ENCODE measurements around the gene LRWD1.
"Not testable (repeated sequence)": the region's sequence is repeated elsewhere in the genome, so short reads cannot be mapped to it uniquely, and the experiment has no call there.

LRWD1 gene

GRCh38 chr7:102496861-102497260 is 32.1 kb downstream of the LRWD1 start:
- not testable (repeated sequence) for DNase-seq (ENCODE audit: low spot score)

DNA sequence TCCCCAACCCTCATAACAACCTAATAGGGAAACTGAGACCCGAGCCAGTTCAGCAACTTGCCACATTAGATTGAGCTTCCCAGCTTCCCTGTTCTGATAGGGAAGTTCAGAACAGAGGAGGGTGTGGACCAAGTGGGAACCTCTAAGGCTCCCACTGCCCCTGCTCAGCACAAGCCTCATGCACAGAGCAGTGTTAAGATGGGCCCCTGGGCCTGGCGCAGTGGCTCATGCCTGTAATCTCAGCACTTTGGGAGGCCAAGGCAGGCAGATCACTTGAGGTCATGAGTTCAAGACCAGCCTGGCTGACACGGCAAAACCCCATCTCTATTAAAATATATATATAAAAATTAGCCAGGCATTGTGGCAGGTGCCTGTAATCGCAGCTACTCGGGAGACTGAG is 32.5 kb downstream of the LRWD1 start:
- not testable (repeated sequence) for DNase-seq (ENCODE audit: low spot score)

DNA sequence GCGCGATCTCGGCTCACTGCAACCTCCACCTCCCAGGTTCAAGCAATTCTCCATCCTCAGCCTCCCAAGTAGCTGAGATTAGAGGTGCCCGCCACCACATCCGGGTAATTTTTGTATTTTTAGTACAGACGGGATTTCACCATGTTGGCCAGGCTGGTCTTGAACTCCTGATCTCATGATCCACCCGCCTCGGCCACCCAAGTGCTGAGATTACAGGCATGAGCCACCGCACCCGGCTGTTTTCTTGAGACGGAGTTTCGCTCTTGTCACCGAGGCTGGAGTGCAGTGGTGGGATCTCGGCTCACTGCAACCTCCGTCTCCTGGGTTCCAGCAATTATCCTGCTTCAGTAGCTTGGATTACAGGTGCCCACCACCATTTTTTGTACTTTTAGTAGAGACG is 33.5 kb downstream of the LRWD1 start:
- not testable (repeated sequence) for DNase-seq (ENCODE audit: low spot score)

DNA sequence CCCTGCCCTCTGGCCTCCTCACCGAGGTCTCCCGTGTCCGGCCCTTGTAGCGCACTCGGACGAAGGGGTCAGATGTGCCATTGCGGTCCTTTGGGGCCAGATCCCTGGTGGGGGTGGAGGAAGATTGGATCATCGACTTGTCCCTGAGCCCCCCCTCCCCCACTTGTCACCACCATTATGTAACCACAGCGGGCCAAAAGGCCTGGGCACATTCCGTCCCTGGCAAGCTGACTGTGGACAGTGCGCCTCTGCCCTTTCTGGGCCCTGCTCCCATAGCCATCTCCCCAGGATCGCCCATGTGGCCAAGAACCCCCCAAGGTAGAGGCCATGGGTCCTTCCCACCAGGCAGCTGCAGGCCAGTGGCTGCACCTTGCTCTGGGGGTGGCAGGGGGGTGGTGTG is 38.4 kb downstream of the LRWD1 start:
- DNase-seq (ENCODE audit: low spot score), result not testable (repeated sequence)

DNA sequence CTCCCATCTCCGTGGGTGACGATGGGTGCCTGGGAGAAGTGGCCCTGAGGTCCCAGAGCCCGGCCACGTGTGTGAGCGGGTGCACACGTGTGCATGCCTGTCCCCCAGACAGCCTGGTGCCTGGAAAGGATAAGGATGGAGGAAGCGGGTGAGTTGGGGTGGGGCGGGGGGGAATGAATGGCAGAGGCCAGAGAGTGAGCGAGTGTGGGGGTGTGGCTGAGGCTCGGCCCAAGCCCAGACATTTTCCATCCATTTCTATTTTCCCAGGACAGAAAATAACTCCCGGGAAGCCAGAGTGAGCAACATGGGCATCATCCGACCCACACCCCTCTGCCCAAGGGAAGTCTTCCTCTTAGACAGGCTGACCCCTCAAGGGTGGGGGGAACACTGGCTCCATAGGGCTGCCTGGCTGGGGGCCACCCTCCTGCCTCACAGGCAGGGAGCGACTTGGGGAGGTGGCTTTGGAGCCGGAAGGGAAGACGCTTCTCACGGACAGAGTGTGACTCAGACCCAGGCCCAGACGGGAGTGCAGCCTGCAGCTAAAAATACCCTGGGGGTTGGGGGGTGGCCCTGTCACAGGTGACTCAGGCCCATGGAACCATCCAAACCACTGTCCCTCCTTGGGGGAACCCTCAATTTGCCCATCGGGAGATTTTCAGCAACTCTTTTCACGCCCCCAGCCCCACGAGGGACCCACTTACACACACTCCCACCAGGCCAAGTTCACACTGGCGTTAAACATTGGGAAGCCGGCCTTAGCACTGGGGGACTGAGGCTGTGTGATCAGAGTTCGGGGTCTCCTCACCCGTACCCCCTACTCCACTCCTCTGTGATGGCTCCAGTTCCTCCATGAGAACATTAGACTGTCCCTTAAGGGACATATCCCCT is 40.8 kb downstream of the LRWD1 start:
- DNase-seq (ENCODE audit: low spot score), result not testable (repeated sequence)

DNA sequence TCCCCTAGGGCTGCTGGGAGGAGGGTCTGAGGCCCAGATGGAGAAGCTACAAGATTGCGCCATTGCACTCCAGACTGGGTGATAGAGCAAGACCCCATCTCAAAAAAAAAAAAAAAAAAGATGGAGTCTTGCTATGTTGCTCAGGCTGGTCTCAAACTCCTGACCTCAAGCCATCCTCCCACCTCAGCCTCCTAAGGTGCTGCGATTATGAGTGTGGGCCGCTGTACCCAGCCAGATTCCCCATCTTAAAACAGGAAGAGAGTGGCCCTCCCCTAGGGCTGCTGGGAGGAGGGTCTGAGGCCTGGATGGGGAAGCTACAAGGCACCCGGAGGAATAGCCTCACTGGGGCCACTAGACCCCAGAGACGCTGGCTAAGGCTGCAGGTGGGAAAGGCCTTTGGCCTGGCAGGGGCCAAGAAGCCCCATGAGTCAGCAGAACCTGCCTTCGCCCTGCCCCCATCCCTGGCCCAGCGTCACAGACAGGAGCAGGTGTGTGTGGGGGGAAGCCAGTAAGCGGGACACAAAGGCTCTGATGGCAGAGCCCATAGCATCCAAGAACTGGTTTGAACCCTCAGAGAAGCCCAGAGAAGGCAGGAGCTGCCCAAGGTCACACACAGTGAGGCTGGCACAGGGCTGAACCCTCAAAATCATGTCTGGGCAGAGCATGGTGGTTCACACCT is 42.8 kb downstream of the LRWD1 start:
- DNase-seq (ENCODE audit: low spot score), result not testable (repeated sequence)

GRCh38 chr7:102510575-102510974 is 45.8 kb downstream of the LRWD1 start:
- DNase-seq (ENCODE audit: low spot score), result not testable (repeated sequence)

DNA sequence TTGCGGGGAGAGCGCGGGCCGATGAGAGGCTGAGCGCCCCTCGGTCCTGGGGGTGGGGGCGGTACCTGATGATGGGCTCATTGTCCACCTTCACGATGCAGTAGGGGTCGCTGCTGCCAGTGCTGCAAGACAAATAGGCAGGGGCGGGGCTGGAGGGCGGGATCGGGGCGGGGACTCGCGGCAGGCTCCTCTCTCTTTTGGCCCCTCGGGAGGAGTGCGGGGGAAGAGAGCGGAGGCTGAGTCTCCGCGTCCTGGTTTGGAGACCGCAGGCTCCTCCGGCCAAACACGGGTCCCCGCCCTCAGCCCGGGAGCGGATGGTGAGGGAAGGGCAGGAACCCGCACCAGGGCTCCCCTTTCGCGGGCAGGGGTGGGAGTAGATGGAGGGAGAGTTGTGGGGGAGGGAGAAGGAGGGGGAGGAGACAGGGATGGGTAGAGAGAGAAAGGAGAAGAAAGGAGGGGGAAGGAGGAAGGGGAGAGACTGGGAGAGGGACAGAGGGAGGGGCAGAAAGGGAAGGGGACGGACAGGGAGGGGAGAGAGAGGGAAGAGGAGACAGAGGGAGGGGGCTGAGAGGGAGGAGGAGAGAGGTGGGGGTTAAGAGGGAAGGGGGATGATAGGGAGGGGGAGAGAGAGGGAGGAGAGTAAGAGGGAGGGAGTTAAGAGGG is 47.2 kb downstream of the LRWD1 start:
- DNase-seq (ENCODE audit: low spot score), result not testable (repeated sequence)

DNA sequence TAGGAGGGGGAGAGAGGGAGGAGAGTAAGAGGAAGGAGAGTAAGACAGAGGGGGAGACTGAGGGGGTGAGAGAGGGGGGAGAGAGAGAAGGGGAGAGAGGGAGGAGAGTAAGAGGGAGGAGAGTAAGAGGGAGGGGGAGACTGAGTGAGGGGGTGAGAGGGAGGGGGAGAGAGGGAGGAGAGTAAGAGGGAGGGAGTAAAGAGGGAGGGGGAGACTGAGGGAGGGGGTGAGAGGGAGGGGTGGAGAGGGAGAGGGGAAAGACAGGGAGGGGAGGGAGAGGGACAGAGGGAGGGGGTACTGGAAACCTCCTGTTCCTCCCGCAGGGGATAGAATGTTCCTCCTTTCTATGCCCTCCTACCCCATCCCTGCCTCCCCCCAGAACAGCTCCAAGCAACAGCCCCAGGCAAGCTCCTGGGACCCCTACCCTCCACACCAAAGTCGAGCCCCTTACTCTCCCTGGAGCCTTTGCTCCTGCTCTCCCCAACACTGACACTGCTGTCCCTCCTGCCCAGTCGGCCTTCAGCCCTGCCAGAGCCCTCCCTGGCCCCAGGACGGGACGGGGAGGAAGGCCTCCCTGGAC is 47.9 kb downstream of the LRWD1 start:
- not testable (repeated sequence) for DNase-seq (ENCODE audit: low spot score)

GRCh38 chr7:102514881-102515721 is 50.3 kb downstream of the LRWD1 start:
- not testable (repeated sequence) for DNase-seq (ENCODE audit: low spot score)

GRCh38 chr7:102515889-102516288 is 51.1 kb downstream of the LRWD1 start:
- DNase-seq (ENCODE audit: low spot score), result not testable (repeated sequence)

DNA sequence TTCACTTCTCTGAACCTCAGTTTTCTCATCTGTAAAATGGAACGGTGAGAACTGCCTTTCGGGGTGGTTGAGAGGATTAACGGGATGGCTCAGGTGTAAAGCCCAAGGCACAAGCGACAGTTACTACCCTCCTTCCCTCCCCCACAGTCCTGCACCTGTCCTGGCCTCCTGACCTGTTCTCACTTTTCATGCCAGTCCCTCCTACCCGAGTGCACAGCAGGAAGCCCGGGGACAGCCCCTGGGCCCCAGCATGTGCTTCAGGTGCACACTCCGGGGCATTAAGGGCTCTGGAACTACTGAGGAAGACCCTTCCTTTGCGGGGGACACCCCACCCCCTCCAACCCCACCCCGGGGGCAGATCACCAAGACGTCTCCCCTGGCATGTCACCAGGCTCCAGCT is 52.2 kb downstream of the LRWD1 start:
- DNase-seq (ENCODE audit: low spot score), result not testable (repeated sequence)

GRCh38 chr7:102517550-102518147 is 52.9 kb downstream of the LRWD1 start, which contains the start of gene RASA4B:
TSS of gene RASA4B (minus strand) at chr7:102517777. CDS start at chr7:102517710, 67 bp downstream.
- not testable (repeated sequence) for DNase-seq (ENCODE audit: low spot score)

DNA sequence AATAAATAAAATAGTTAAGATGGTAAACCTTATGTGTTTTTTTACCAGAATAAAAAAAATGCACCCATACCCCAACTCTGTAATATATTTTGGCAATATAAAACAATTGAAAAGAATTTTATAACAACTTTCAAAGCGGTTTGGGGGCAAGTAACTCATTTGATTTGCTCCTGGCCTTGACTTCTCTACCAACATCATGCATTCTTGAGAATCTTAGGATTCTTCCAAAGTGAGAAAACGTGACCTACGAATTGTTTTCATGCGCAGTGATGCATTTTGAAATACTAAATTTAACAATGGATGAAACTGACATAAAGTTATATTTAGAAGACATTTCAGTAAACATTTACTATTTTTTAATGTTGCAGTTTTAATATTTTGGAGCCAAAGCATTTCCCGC is 56.0 kb downstream of the LRWD1 start:
- not testable (repeated sequence) for DNase-seq (ENCODE audit: low spot score)

Data from HuH-7.5 (cell line).